EH (cell line): ENCODE results near the gene UBE2M.
"Not testable (repeated sequence)": the region's sequence is repeated elsewhere in the genome, so short reads cannot be mapped to it uniquely, and the experiment has no call there.

Experiments used
- DNase-seq: peaks from one replicate; pipeline ENCODE4 v3.0.0-alpha.2; 2015; ENCODE audit warnings: low read depth

Gene UBE2M

GRCh38 chr19:58511353-58512208 is 46.8 kb downstream of the UBE2M start, which contains the start of gene SLC27A5:
SLC27A5 (minus strand) TSS chr19:58511992; CDS start chr19:58511955, 37 bp downstream.
- no peak for DNase-seq

GRCh38 chr19:58510084-58510862 is 48.1 kb downstream of the UBE2M start:
- DNase-seq = no peak

GRCh38 chr19:58509731-58510083 is 48.7 kb downstream of the UBE2M start:
- no peak for DNase-seq

- not testable (repeated sequence) for DNase-seq
Measured at GRCh38 chr19:58507602-58508223, 50.7 kb downstream of the UBE2M start.
